LNCaP clone FGC (cell line): Measurements from ENCODE around the gene HTR7.
A peak's percentile ranks its signal among the peaks of the same experiment; 100 is the strongest.
"Not testable (repeated sequence)": the region's sequence is repeated elsewhere in the genome, so short reads cannot be mapped to it uniquely, and the experiment has no call there.

ENCODE experiments used
- DNase-seq: peaks from one replicate; pipeline ENCODE4 v3.0.0-alpha.2; 2011; ENCODE audit warnings: low read depth
- H3K4me3 ChIP-seq: 2 replicates; pipeline ENCODE4 v1.5.1; 2011; ENCODE audit warnings: mild to moderate bottlenecking, low read depth, low read length, control low read depth
- TF ChIP-seq, protein P1 (sequence below): IDR thresholded peaks from 2 replicates; pipeline ENCODE4 v1.5.1; 2012; ENCODE audit warnings: mild to moderate bottlenecking; ENCODE audit not compliant: control insufficient read depth, insufficient read depth; ENCODE audit errors: extremely low read depth

Gene HTR7

DNA sequence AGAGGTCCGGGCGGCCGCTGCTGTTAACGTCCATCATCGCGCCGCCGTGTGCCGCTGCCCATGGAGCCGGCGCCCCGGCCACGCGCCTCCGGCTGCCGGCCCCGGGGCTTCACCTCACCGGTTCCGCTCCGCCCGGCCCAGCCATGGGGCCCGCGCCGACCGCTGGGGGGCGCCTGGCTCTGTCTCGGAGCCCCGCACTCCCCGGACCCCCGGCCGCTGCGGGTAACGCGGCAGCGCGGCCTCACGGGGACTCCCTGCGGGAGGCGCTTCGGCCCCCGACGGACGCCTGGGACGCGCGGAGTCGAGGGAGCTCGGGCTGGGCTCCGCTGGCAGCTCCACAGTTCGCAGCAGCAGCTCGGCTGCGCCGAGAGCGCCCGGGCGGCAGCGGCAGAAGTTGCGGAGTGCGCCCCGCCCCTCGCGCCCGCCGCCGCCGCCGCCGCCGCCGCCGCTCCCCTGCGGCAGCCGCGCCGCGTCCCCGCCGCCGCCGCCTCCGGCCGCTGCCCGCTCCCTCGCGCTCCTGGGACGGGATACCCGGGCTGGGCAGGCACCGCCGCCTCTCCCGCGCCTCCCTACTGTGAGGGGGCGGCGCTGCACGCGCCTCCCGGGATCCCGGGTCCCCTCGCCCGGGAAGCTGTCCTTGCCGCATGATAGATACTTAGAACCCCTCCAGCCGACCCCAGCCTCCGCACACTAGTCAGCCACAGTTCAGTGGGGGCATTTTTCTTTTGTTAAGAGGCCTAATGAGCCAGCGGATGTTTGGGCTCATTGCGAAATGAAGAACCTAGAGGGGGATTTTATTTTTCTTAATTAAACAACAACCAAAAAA, at the start of gene HTR7:
TSS of gene HTR7 (minus strand) at position 405 of the 826 bp plus-strand sequence. CDS start at position 37, 368 bp downstream.
- peak within 1 kb of the TSS; percentile 43 for H3K4me3 ChIP-seq
- DNase-seq = no peak
- TF ChIP-seq, protein P1, sequence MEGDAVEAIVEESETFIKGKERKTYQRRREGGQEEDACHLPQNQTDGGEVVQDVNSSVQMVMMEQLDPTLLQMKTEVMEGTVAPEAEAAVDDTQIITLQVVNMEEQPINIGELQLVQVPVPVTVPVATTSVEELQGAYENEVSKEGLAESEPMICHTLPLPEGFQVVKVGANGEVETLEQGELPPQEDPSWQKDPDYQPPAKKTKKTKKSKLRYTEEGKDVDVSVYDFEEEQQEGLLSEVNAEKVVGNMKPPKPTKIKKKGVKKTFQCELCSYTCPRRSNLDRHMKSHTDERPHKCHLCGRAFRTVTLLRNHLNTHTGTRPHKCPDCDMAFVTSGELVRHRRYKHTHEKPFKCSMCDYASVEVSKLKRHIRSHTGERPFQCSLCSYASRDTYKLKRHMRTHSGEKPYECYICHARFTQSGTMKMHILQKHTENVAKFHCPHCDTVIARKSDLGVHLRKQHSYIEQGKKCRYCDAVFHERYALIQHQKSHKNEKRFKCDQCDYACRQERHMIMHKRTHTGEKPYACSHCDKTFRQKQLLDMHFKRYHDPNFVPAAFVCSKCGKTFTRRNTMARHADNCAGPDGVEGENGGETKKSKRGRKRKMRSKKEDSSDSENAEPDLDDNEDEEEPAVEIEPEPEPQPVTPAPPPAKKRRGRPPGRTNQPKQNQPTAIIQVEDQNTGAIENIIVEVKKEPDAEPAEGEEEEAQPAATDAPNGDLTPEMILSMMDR = peak; percentile 62

DNA sequence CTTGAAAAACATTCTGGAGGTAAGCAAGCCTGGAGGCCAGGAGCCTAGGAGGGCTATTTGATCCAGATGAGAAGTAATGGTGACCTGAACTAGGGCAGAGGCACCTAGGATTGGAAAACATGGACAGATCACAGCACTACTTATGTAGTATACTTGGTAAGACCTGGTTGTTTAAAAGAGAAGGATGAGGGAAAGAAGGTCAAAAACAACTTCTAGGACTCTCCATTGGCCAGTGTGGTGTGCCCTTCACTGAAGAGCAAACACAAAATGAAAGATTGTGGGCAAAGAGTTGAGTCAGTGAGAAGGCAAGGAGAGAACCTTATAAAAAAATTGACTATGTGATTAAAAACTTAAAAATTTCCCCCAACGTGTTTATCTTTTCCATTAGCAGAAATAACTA, 48.8 kb upstream of the HTR7 start:
- no peak for DNase-seq
- TF ChIP-seq, protein P1 = no peak
- no peak overlapping the region for H3K4me3 ChIP-seq

DNA sequence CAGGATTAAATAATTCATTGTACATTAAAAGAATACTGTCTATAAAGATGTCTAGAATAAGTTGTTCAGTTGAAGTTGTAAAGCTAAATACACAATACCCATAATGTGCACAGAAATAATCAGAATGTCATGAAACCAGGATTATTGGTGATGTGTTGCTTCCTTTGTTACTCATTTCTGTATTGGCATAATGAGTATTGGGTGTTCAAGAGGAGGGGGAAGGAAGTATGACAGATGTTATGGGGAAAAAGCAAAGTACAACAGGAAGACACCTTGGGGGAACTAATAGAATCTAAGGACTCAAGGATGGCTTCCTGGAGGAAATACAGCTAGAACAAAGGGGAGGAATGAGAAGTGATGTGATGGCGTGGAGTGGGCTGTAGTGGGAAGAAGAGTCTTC, 48.1 kb upstream of the HTR7 start:
- H3K4me3 ChIP-seq = no peak overlapping the region
- DNase-seq = no peak
- TF ChIP-seq, protein P1 = no peak

DNA sequence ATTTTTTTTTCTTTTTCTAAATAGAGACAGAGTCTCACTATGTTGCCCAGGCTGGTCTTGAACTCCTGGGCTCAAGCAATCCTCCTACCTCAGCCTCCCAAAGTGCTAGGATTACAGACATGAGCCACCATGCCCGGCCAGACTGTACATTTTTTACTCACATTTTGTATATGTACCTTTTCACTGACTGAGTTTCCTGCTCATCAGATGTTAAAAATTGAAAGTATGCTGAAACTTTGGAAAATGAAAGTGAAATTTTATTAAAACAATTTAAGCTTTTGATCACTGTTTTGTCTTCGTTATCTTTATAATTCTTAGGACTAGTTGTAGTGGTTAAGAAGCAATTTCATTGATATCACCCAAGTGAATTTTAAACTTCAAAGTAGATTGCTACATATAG, 39.1 kb upstream of the HTR7 start:
- not testable (repeated sequence) for H3K4me3 ChIP-seq

DNA sequence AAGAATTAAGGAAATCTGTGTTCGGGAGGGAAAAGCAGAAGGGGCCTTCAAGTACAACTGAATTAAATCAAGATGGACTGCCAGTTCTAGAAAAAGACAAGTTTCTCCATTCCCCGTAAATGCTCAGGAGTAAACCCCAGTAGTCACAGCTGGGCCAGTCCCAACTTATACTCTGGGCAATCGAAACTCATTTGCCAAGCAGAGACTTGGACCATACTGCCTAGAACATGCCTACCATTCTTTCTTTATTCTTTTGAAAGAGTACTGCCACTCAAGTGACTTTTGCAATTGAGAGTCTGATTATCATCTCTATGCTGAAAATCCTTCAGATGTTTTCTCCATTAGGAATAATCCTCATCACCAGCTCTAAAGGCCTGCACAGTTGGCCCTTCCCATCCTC, 35.4 kb upstream of the HTR7 start:
- TF ChIP-seq, protein P1 = no peak
- DNase-seq = no peak

More for the DNA sequence above, 39.1 kb upstream of the HTR7 start:
- not testable (repeated sequence) for DNase-seq

DNA sequence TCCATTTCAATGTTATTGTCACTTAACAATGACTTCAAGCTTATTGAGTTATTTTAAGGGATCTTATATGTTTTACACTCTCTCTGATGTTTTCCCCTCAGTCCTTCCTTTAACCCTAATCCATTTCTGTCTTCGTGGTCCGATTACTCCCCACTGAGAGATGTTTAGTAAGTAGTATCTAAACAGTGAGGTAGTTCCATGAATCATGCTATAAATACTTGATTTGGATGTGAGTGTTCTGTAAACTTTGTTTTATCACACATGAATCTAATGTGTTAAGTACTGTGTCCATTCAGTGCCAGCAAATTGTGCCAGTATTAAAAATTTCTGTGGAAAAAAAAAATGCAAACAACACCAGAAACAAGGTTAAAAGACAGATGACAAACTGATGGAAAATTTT, 32.5 kb upstream of the HTR7 start:
- H3K4me3 ChIP-seq = no peak overlapping the region
- TF ChIP-seq, protein P1 = no peak
- DNase-seq = peak; percentile 56

More for the DNA sequence above, 35.4 kb upstream of the HTR7 start:
- H3K4me3 ChIP-seq = no peak overlapping the region

DNA sequence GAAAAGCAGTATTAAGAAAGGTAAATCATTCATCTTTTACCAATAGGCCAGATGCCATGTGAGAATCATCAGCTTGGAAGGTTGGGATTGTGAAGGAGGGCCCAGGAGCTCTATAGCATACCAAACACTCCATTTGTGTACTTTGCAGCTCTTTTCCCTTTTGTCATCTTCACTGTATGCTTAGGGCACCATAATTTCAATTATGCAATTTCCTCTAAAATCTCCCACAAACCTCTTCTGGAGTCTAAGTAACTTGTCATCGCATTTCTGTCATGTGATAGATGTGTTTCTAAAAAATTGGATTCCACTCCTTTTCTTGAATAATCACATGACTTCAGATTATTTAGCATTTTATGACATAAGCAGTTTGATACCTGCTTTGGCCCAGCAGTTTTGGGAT, 31.8 kb upstream of the HTR7 start:
- no peak overlapping the region for H3K4me3 ChIP-seq
- DNase-seq = no peak
- TF ChIP-seq, protein P1 = no peak
